Mammary epithelial cell (primary cell): ENCODE data around the gene MEGF11.

Source experiments
- EZH2 ChIP-seq: IDR thresholded peaks from 2 replicates; pipeline ENCODE4 v1.6.1; 2012; ENCODE audit warnings: low read length, inconsistent platforms, borderline replicate concordance
- TF ChIP-seq, protein P1 (sequence below), 2 donors: IDR thresholded peaks in 1 of 2; conservative IDR thresholded peaks in 1 of 2; 2 replicates each; pipeline ENCODE4 v1.5.1; 2011 to 2012; ENCODE audit warnings: inconsistent platforms in 2 of 2, low read length in 2 of 2, mild to moderate bottlenecking in 2 of 2, control low read depth in 1 of 2, low read depth in 1 of 2; ENCODE audit not compliant: insufficient read depth in 1 of 2; ENCODE audit errors: extremely low read depth in 1 of 2

DNA sequence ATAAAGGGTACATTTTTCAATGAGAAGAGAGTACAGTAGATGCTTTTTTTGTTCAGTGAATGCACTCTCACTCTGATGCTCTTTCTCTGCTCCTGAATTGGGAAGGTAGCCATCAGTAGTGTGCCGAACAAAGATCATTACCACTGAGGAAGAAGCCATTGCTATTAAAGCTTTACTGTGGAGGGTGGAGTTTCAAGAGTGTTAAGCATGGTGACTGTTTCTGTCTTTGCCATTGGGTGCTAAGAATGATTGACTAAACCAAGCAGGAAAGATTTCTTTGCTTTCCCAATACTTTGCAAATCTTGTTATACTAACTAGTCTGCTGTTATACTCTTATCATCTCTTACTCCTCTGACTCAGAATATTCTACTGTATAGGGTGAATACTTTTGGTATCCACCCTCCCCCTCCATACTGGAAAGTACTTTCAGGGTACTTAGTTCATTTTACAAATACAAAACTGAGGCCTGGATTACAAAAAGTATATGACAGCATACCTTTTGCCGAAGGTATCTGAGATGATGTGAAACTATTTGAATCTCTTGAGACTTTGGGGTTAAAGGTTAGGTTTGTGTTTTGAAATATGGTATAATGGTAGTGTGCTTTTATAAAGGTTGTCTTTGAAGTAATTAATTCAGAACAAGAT, 382.5 kb downstream of the MEGF11 start:
- no peak for TF ChIP-seq EZH2
- TF ChIP-seq, protein P1, sequence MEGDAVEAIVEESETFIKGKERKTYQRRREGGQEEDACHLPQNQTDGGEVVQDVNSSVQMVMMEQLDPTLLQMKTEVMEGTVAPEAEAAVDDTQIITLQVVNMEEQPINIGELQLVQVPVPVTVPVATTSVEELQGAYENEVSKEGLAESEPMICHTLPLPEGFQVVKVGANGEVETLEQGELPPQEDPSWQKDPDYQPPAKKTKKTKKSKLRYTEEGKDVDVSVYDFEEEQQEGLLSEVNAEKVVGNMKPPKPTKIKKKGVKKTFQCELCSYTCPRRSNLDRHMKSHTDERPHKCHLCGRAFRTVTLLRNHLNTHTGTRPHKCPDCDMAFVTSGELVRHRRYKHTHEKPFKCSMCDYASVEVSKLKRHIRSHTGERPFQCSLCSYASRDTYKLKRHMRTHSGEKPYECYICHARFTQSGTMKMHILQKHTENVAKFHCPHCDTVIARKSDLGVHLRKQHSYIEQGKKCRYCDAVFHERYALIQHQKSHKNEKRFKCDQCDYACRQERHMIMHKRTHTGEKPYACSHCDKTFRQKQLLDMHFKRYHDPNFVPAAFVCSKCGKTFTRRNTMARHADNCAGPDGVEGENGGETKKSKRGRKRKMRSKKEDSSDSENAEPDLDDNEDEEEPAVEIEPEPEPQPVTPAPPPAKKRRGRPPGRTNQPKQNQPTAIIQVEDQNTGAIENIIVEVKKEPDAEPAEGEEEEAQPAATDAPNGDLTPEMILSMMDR (conservative IDR thresholded peaks at IDR 0.05 in 1 of 2, IDR thresholded peaks at IDR 0.05 in 1 of 2; ENCODE audit: extremely low read depth in 1 of 2, insufficient read depth in 1 of 2, low read depth in 1 of 2, low read length in 2 of 2), result no peak
